Stimulated activated naive CD8-positive, alpha-beta T cell treated with anti-CD3 and anti-CD28 coated beads, Interleukin-15, amount 100 ng/mL, for 72 hours (primary cell): ENCODE data around the gene TTLL1.

Experiments
- ATAC-seq: fragments of 150-1000 bp; cut with Tn5 transposase; 2 replicates; pipeline ENCODE4 v1.10.0; 2021; ENCODE audit warnings: mild to moderate bottlenecking, moderate library complexity
- DNase-seq, 2 donors: peaks; one replicate each; pipeline ENCODE4 v3.0.0; 2021 to 2022
- H3K27ac Mint-ChIP-seq, 2 donors: one replicate each; pipeline ENCODE4 v1.8.0; 2022; ENCODE audit warnings: mild to moderate bottlenecking in 2 of 2, mixed read lengths in 2 of 2, moderate library complexity in 2 of 2
- H3K27me3 Mint-ChIP-seq: one replicate; pipeline ENCODE4 v1.8.0; 2022; ENCODE audit warnings: mixed read lengths
- H3K4me1 Mint-ChIP-seq: one replicate; pipeline ENCODE4 v1.8.0; 2022; ENCODE audit warnings: mild to moderate bottlenecking, mixed read lengths
- H3K4me3 Mint-ChIP-seq, 2 donors: one replicate each; pipeline ENCODE4 v1.8.0; 2022; ENCODE audit warnings: mild to moderate bottlenecking in 2 of 2, mixed read lengths in 2 of 2, moderate library complexity in 1 of 2
- H3K9me3 Mint-ChIP-seq, 2 donors: one replicate each; pipeline ENCODE4 v1.8.0; 2022; ENCODE audit warnings: mixed read lengths in 2 of 2

The TTLL1 gene

DNA sequence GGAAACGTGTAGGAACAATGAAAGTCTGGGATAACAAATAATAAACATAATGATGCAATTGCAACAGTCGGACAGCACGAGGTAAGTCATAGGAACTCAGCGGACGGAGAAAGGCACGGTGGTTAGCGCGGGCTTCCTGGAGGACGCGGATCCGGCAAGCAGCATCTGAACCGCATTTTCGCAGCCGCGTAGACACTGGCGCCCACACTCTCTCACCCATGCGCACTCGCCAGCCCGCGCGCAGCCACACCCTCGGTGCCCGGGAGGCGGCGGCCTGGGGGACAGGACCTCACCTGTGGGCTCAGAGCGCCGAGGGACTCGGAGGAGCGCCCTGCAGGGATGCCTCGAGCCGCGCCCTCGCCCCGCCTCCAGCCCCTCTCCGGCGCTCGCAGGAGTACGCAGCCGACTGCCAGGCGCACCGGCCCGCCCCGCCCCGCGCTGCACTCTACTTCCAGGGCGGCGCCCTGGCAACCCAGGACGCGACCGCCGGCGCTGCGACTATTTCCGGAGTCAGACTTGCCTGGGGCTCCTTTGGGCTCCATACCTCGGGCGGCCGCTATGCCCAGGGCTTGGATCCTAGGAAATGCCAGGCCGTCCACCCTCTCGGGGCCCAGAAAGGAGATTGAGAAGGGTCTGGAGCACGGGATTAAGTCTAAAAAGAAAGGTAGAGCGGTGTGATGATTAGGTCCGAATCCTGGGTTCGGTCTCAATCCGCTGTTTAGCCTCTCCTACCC lies at the start of gene TTLL1:
TTLL1 (minus strand) TSS at position 408 of the 734 bp plus-strand sequence. CDS start 13,805 bp downstream, outside the sequence.
- Mint-ChIP-seq H3K4me3 (peak within 1 kb of the TSS; percentile 81 to 91), H3K4me1 (peaks cover 22% of the 10 kb centered on the region), H3K27me3 (no peaks in the 10 kb centered on the region), H3K27ac (peak within 1 kb of the TSS; percentile 93), H3K9me3 (no peaks in the 10 kb centered on the region)
- ATAC-seq, result peak; percentile 96
- DNase-seq, result peak; percentile 92 to 93

- Mint-ChIP-seq H3K4me3 (no peak overlapping the region), H3K4me1 (peaks cover 25% of the 10 kb centered on the region), H3K27ac (peak overlapping the region in 1 of 2 donors; percentile 6), H3K27me3 (no peaks in the 10 kb centered on the region), H3K9me3 (no peaks in the 10 kb centered on the region)
- DNase-seq (no peak), ATAC-seq (no peak)
These were observed 47.6 kb upstream of the TTLL1 start for GRCh38 chr22:43136801-43137200.

- no peaks in the 10 kb centered on the region for H3K27me3 Mint-ChIP-seq
- ATAC-seq (peak; percentile 67), DNase-seq (peak; percentile 27 to 40)
- peaks cover 19% of the 10 kb centered on the region for H3K4me1 Mint-ChIP-seq
- no peaks in the 10 kb centered on the region for H3K9me3 Mint-ChIP-seq
- H3K27ac Mint-ChIP-seq, result peak overlapping the region in 1 of 2 donors; percentile 6
- no peak overlapping the region for H3K4me3 Mint-ChIP-seq
These were observed 47.1 kb upstream of the TTLL1 start for GRCh38 chr22:43136255-43136654.

DNA sequence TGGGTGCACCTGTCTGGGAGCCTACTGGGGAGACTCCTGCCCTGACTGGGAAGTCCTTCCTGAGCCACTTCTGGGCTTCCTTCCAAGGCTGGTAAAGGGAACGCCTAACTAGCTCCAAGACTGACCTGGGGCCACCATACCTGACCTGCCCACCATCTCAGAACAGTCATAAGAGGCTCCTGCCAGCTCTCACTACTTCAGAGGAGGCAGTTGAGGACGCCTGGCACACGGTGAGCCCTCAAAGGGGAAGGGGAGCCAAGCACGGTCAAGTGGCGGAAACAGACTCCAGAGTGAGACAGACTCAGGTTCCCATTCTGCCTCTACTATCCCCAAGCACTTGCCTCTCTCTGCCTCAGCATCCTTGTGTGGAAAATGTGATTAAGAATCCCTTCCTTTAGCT lies 46.4 kb upstream of the TTLL1 start:
- H3K4me1 Mint-ChIP-seq, result peaks cover 13% of the 10 kb centered on the region
- no peaks in the 10 kb centered on the region for H3K27me3 Mint-ChIP-seq
- H3K27ac Mint-ChIP-seq, result peak overlapping the region in 1 of 2 donors; percentile 27
- no peak overlapping the region for H3K4me3 Mint-ChIP-seq
- no peaks in the 10 kb centered on the region for H3K9me3 Mint-ChIP-seq
- DNase-seq, result no peak
- no peak for ATAC-seq

GRCh38 chr22:43134553-43134952 lies 45.4 kb upstream of the TTLL1 start:
- H3K4me3 Mint-ChIP-seq, result no peak overlapping the region
- H3K4me1 Mint-ChIP-seq, result peaks cover 9% of the 10 kb centered on the region
- ATAC-seq, result no peak
- H3K27me3 Mint-ChIP-seq, result no peaks in the 10 kb centered on the region
- no peaks in the 10 kb centered on the region for H3K9me3 Mint-ChIP-seq
- no peak for DNase-seq
- H3K27ac Mint-ChIP-seq, result no peak overlapping the region

GRCh38 chr22:43133401-43133800 lies 44.2 kb upstream of the TTLL1 start:
- H3K27ac Mint-ChIP-seq, result no peak overlapping the region
- no peaks in the 10 kb centered on the region for H3K9me3 Mint-ChIP-seq
- no peaks in the 10 kb centered on the region for H3K27me3 Mint-ChIP-seq
- H3K4me3 Mint-ChIP-seq, result no peak overlapping the region
- no peak for DNase-seq
- ATAC-seq, result no peak
- peaks cover 12% of the 10 kb centered on the region for H3K4me1 Mint-ChIP-seq

GRCh38 chr22:43131773-43132501 lies 42.7 kb upstream of the TTLL1 start:
- DNase-seq, result no peak
- Mint-ChIP-seq H3K4me1 (peaks cover 25% of the 10 kb centered on the region), H3K27ac (no peak overlapping the region), H3K27me3 (no peaks in the 10 kb centered on the region), H3K9me3 (no peaks in the 10 kb centered on the region), H3K4me3 (no peak overlapping the region)
- ATAC-seq, result no peak

- Mint-ChIP-seq H3K4me3 (no peak overlapping the region), H3K4me1 (peaks cover 31% of the 10 kb centered on the region), H3K27me3 (no peaks in the 10 kb centered on the region), H3K27ac (peak overlapping the region in 1 of 2 donors; percentile 42), H3K9me3 (no peaks in the 10 kb centered on the region)
- DNase-seq, result no peak
- ATAC-seq, result no peak
These were observed 40.5 kb upstream of the TTLL1 start for GRCh38 chr22:43129426-43130425.

DNA sequence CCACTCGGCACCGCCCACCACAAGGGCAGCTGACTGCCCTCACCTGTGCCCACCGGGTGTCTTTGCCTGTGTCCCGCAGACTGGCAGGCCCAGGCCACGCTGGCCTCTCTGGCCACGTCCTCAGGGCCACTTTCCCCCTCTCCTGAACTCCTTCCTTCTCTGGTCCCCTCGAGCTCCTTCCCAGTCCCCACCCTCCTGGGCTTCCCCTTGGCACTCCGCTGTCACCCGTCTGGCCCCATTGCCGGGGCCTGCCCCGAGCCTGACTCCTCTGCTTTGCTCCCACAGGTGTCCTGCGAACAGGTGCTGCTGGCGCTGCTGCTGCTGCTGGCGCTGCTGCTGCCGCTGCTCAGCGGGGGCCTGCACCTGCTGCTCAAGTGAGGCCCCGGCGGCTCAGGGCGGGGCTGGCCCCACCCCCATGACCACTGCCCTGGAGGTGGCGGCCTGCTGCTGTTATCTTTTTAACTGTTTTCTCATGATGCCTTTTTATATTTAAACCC lies 39.8 kb upstream of the TTLL1 start:
- no peaks in the 10 kb centered on the region for H3K9me3 Mint-ChIP-seq
- DNase-seq (no peak), ATAC-seq (peak; percentile 27)
- H3K27ac Mint-ChIP-seq, result peak overlapping the region in 1 of 2 donors; percentile 53
- no peak overlapping the region for H3K4me3 Mint-ChIP-seq
- H3K4me1 Mint-ChIP-seq, result peaks cover 31% of the 10 kb centered on the region
- no peaks in the 10 kb centered on the region for H3K27me3 Mint-ChIP-seq

- H3K4me1 Mint-ChIP-seq, result peaks cover 31% of the 10 kb centered on the region
- no peak overlapping the region for H3K4me3 Mint-ChIP-seq
- no peaks in the 10 kb centered on the region for H3K9me3 Mint-ChIP-seq
- H3K27me3 Mint-ChIP-seq, result no peaks in the 10 kb centered on the region
- peak; percentile 27 for ATAC-seq
- H3K27ac Mint-ChIP-seq, result no peak overlapping the region
- no peak for DNase-seq
These were observed 38.9 kb upstream of the TTLL1 start for GRCh38 chr22:43128116-43128515.

GRCh38 chr22:43127166-43127908 lies 38.1 kb upstream of the TTLL1 start:
- H3K4me1 Mint-ChIP-seq, result peaks cover 31% of the 10 kb centered on the region
- H3K4me3 Mint-ChIP-seq, result no peak overlapping the region
- ATAC-seq (peak; percentile 38), DNase-seq (no peak)
- H3K9me3 Mint-ChIP-seq, result no peaks in the 10 kb centered on the region
- no peaks in the 10 kb centered on the region for H3K27me3 Mint-ChIP-seq
- no peak overlapping the region for H3K27ac Mint-ChIP-seq

- Mint-ChIP-seq H3K27ac (no peak overlapping the region), H3K9me3 (no peaks in the 10 kb centered on the region), H3K4me3 (no peak overlapping the region), H3K4me1 (peaks cover 31% of the 10 kb centered on the region), H3K27me3 (no peaks in the 10 kb centered on the region)
- ATAC-seq (peak; percentile 36), DNase-seq (no peak)
These were observed 37.4 kb upstream of the TTLL1 start for GRCh38 chr22:43126501-43127165.

DNA sequence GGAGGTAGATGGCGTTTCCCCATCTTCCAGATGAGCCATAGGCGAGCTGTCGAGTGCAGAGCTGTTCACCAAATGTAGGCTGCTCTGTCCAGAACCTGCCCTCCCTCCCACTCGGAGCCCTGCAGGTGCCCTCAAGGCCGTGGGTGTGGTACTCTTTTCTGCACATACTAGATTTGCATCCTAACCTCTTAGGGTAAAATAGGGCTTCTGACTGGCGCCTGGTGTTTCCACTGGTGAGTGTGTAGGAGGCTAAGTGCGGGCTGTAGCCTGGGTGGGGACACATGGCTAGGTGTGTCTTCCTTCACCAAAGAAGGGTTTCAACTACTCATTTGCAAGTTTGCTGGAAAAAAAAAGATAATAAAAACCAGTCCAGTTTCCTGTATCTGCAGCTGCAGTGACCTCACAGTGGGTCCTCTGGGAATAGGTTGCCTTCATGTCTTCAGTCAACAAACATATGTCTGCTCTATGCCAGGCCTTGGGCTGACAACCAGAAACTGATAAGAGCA lies 29.8 kb upstream of the TTLL1 start:
- ATAC-seq, result no peak
- no peak overlapping the region for H3K27ac Mint-ChIP-seq
- peaks cover 11% of the 10 kb centered on the region for H3K4me1 Mint-ChIP-seq
- no peaks in the 10 kb centered on the region for H3K9me3 Mint-ChIP-seq
- DNase-seq, result no peak
- H3K4me3 Mint-ChIP-seq, result no peak overlapping the region
- no peaks in the 10 kb centered on the region for H3K27me3 Mint-ChIP-seq
